Spleen (tissue), 11 donors: ENCODE results near the gene CHRDL1. TPM values are rescaled to one million over a fixed set of nuclear protein-coding genes. Genes with fewer than 3 reads are reported as not detected.
A peak's percentile ranks its signal among the peaks of the same experiment; 100 is the strongest.

Source experiments
- DNase-seq: peaks from one replicate; pipeline ENCODE4 v3.0.0-alpha.2; 2020
- H3K27ac ChIP-seq, 8 donors: fragments of 200-600 bp; sonication (generic) in 7 of 8; 1 replicate in 4 of 8; 2 replicates in 4 of 8; pipeline versions ENCODE4 v1.5.0 to v1.8.0; 2016 to 2021; ENCODE audit warnings: inconsistent platforms in 4 of 8, mild to moderate bottlenecking in 4 of 8, moderate library complexity in 1 of 8
- H3K27me3 ChIP-seq, 7 donors: fragments of 200-600 bp; sonication (generic) in 6 of 7; replicated peaks in 1 of 7; 1 replicate in 4 of 7; 2 replicates in 3 of 7; pipeline versions ENCODE4 v1.5.0 to v1.8.0; 2016 to 2021; ENCODE audit warnings: inconsistent platforms in 3 of 7, mild to moderate bottlenecking in 1 of 7
- H3K36me3 ChIP-seq, 6 donors: fragments of 200-600 bp; sonication (generic) in 5 of 6; 1 replicate in 4 of 6; 2 replicates in 2 of 6; pipeline versions ENCODE4 v1.5.0 to v1.8.0; 2016 to 2021; ENCODE audit warnings: inconsistent platforms in 2 of 6
- H3K4me1 ChIP-seq, 6 donors: fragments of 200-600 bp; sonication (generic) in 5 of 6; 1 replicate in 3 of 6; 2 replicates in 3 of 6; pipeline versions ENCODE4 v1.5.0 to v1.8.0; 2016 to 2021; ENCODE audit warnings: inconsistent platforms in 3 of 6
- H3K4me3 ChIP-seq, 8 donors: fragments of 200-600 bp; sonication (generic) in 7 of 8; 1 replicate in 4 of 8; 2 replicates in 4 of 8; pipeline versions ENCODE4 v1.5.0 to v1.8.0; 2016 to 2021; ENCODE audit warnings: inconsistent platforms in 4 of 8, mild to moderate bottlenecking in 4 of 8, moderate library complexity in 2 of 8
- H3K9me3 ChIP-seq, 8 donors: fragments of 200-600 bp; sonication (generic) in 7 of 8; 1 replicate in 4 of 8; 2 replicates in 4 of 8; pipeline versions ENCODE4 v1.5.0 to v1.8.0; 2016 to 2021; ENCODE audit warnings: inconsistent platforms in 4 of 8
- POLR2A ChIP-seq, 3 donors: fragments of 450-650 bp; IDR thresholded peaks; one replicate each; pipeline ENCODE4 v1.5.1; 2017; ENCODE audit warnings: antibody characterized with exemption in 3 of 3, mild to moderate bottlenecking in 1 of 3
- POLR2AphosphoS5 ChIP-seq, 3 donors: sonication (generic); formaldehyde crosslinking; IDR thresholded peaks; one replicate each; pipeline ENCODE4 v1.5.1; 2017; ENCODE audit warnings: antibody characterized with exemption in 3 of 3
- WGBS, 5 donors: extraction: QIAGEN DNeasy Blood & Tissue Kit in 3 of 5; methylation state at CpG; one replicate each; pipeline versions ENCODE4 v1.1.5 to v1.1.7; 2013 to 2018; 5-methylcytosine and 5-hydroxymethylcytosine counted together
- intact Hi-C: fragments of 100-400 bp; cut with DNase I; formaldehyde crosslinking; loops from one replicate; pipeline ENCODE4 v1.15.0; 2023; ENCODE audit warnings: low total_unique reads
- polyA plus RNA-seq, 3 donors: library from polyadenylated mRNA; stranded (reverse); fragments of 200-250 nt; gene quantifications; one replicate each; pipeline ENCODE4 v1.2.1, GENCODE V29; 2013
- total RNA-seq, 7 donors: library from RNA; depleted of rRNA in 3 of 7; stranded (reverse); fragments of >200 nt in 3 of 7; fragmentation: NEBNext Ultra II Directional in 4 of 7; extraction: Animal tissue kit (Norgen Biotek cat#: 25700) in 4 of 7; gene quantifications; one replicate each; pipeline versions ENCODE4 v1.1.0 to v1.2.1, GENCODE V29; 2016 to 2021
- TF ChIP-seq, protein P1 (sequence below), 11 experiments: fragments of 200-600 bp in 7 of 11; fragments of 450-650 bp in 4 of 11; sonication (generic) in 4 of 11; IDR thresholded peaks in 8 of 11; conservative IDR thresholded peaks in 3 of 11; 1 replicate in 7 of 11; 2 replicates in 4 of 11; pipeline versions ENCODE4 v1.4.0 to v1.8.0; 2016 to 2021; ENCODE audit warnings: antibody characterized with exemption in 11 of 11, inconsistent platforms in 4 of 11, mild to moderate bottlenecking in 1 of 11
- donor health status: healthy with polysubstance abuse.
- donor health status: DM: no; HTN: no; CAD: no; lungs with moderate emphysema.
- donor health status: DM: no; HTN: no; CAD: no.
- donor health status: Bipolar disorder and iron deficiency.
- donor health status: healthy.
- donor health status: DM: no; HTN: no; CAD: no.
- donor health status: DM: yes; HTN: yes; CAD: no.

CHRDL1 gene
- total and polyA plus RNA-seq, 10 donors = 1.7 to 92.6 (median 17.4) TPM

- no peaks in the 10 kb centered on the region for H3K4me1 ChIP-seq
- intact Hi-C loops = no loop called here
- H3K27ac ChIP-seq = no peak overlapping the region
- H3K36me3 ChIP-seq = no peaks in the 10 kb centered on the region
- H3K9me3 ChIP-seq = no peaks in the 10 kb centered on the region
- 61 to 86% (median 79%) methylated on average over 3 of the region's 3 CpGs for WGBS, 5 donors
- H3K4me3 ChIP-seq = no peak overlapping the region
- no peak for DNase-seq
- no peak for TF ChIP-seq POLR2AphosphoS5 (IDR thresholded peaks at IDR 0.05)
- TF ChIP-seq POLR2A (IDR thresholded peaks at IDR 0.05) = no peak
- TF ChIP-seq, protein P1, sequence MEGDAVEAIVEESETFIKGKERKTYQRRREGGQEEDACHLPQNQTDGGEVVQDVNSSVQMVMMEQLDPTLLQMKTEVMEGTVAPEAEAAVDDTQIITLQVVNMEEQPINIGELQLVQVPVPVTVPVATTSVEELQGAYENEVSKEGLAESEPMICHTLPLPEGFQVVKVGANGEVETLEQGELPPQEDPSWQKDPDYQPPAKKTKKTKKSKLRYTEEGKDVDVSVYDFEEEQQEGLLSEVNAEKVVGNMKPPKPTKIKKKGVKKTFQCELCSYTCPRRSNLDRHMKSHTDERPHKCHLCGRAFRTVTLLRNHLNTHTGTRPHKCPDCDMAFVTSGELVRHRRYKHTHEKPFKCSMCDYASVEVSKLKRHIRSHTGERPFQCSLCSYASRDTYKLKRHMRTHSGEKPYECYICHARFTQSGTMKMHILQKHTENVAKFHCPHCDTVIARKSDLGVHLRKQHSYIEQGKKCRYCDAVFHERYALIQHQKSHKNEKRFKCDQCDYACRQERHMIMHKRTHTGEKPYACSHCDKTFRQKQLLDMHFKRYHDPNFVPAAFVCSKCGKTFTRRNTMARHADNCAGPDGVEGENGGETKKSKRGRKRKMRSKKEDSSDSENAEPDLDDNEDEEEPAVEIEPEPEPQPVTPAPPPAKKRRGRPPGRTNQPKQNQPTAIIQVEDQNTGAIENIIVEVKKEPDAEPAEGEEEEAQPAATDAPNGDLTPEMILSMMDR (IDR thresholded peaks at IDR 0.05 in 8 of 11, conservative IDR thresholded peaks at IDR 0.05 in 3 of 11) = no peak
- H3K27me3 ChIP-seq = peaks cover 0 to 1% (median 0%) of the 10 kb centered on the region in 7 donors
Observed at GRCh38 chrX:110803506-110803905, 7.9 kb upstream of the CHRDL1 start.

DNA sequence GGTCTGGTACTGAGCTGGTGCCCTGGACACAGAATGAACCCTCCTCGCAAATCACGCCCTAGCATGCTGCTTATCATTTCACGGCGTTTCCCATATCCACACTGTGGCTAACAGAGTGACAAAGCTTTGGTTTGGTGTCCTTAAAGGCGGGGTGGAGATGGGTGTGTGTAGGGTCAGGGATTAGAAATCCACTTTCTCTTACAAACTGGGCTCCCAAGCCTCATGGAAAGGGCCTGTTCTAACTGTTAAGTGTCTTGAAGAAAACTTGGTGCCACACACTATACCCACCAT is 735 bp upstream of the CHRDL1 start:
- WGBS, 5 donors = 25 to 42% (median 31%) methylated on average over 4 to 5 of the region's 5 CpGs
- Histone ChIP-seq H3K4me1 (no peaks in the 10 kb centered on the region), H3K9me3 (no peaks in the 10 kb centered on the region), H3K36me3 (no peaks in the 10 kb centered on the region), H3K27ac (no peak overlapping the region), H3K4me3 (peak overlapping the region in 3 of 8 donors; percentile 10 to 51 (median 32)), H3K27me3 (peaks cover 0 to 49% (median 11%) of the 10 kb centered on the region in 7 donors)
- intact Hi-C loops = no loop called here
- TF ChIP-seq POLR2A (IDR thresholded peaks at IDR 0.05) = no peak
- no peak for TF ChIP-seq POLR2AphosphoS5 (IDR thresholded peaks at IDR 0.05)
- TF ChIP-seq, protein P1 (IDR thresholded peaks at IDR 0.05 in 8 of 11, conservative IDR thresholded peaks at IDR 0.05 in 3 of 11) = no peak
- DNase-seq = no peak

GRCh38 chrX:110794601-110795000 is 1.0 kb downstream of the CHRDL1 start:
- no peaks in the 10 kb centered on the region for H3K36me3 ChIP-seq
- peaks cover 0 to 61% (median 11%) of the 10 kb centered on the region in 7 donors for H3K27me3 ChIP-seq
- no peak for DNase-seq
- H3K9me3 ChIP-seq = no peaks in the 10 kb centered on the region
- H3K4me1 ChIP-seq = no peaks in the 10 kb centered on the region
- 46 to 62% (median 53%) methylated on average over 3 of the region's 3 CpGs for WGBS, 5 donors
- no peak overlapping the region for H3K27ac ChIP-seq
- no peak for TF ChIP-seq POLR2A (IDR thresholded peaks at IDR 0.05)
- TF ChIP-seq POLR2AphosphoS5 (IDR thresholded peaks at IDR 0.05) = no peak
- TF ChIP-seq, protein P1 (IDR thresholded peaks at IDR 0.05 in 8 of 11, conservative IDR thresholded peaks at IDR 0.05 in 3 of 11) = no peak
- peak overlapping the region in 1 of 8 donors; percentile 32 for H3K4me3 ChIP-seq
- intact Hi-C loops = no loop called here

GRCh38 chrX:110791071-110791470 is 4.5 kb downstream of the CHRDL1 start:
- H3K9me3 ChIP-seq = no peaks in the 10 kb centered on the region
- no peak overlapping the region for H3K4me3 ChIP-seq
- WGBS, 5 donors = 6 to 43% (median 32%) methylated on average over 5 of the region's 5 CpGs
- DNase-seq = no peak
- TF ChIP-seq, protein P1 (IDR thresholded peaks at IDR 0.05 in 8 of 11, conservative IDR thresholded peaks at IDR 0.05 in 3 of 11) = no peak
- no peak for TF ChIP-seq POLR2AphosphoS5 (IDR thresholded peaks at IDR 0.05)
- TF ChIP-seq POLR2A (IDR thresholded peaks at IDR 0.05) = no peak
- intact Hi-C loops = no loop called here
- H3K4me1 ChIP-seq = no peaks in the 10 kb centered on the region
- H3K27me3 ChIP-seq = peaks cover 0 to 42% (median 8%) of the 10 kb centered on the region in 7 donors
- H3K36me3 ChIP-seq = no peaks in the 10 kb centered on the region
- no peak overlapping the region for H3K27ac ChIP-seq
